OCI-LY7 (cell line): ENCODE measurements around the gene RPS6KA3. TPM values are rescaled to one million over a fixed set of nuclear protein-coding genes. Genes with fewer than 3 reads are reported as not detected.

Experiments
- BruUV-seq: library from RNA; stranded (reverse); fragments of 400-500 nt; replicated peaks from 2 replicates; lab custom pipeline; 2021; lab: Mats Ljungman, UMichigan
- CTCF ChIA-PET: fragments of 300-600 bp; sonication (Branson Sonifier 250); formaldehyde crosslinking; loops from one replicate; lab custom pipeline; 2022; ENCODE audit warnings: antibody characterized with exemption; ENCODE audit not compliant: unreplicated experiment; lab: Charles Lee
- POLR2A ChIA-PET: fragments of 300-600 bp; sonication (Branson Sonifier 250); formaldehyde crosslinking; loops from one replicate; lab custom pipeline; 2022; ENCODE audit warnings: antibody characterized with exemption; lab: Charles Lee
- DNase-seq: peaks from one replicate; pipeline ENCODE4 v3.0.0-alpha.2; 2015; ENCODE audit warnings: low spot score
- H2AFZ ChIP-seq: fragments of 200-600 bp; sonication (generic), shearing (Covaris generic); 2 replicates; pipeline ENCODE4 v1.6.1; 2014; ENCODE audit warnings: mild to moderate bottlenecking, antibody characterized with exemption, low read length, moderate library complexity
- H3K27ac ChIP-seq: fragments of 200-600 bp; sonication (generic); 2 replicates; pipeline ENCODE4 v1.5.1; 2014; ENCODE audit warnings: mixed run types, low read depth, mild to moderate bottlenecking, moderate library complexity, low read length, inconsistent platforms; ENCODE audit not compliant: poor library complexity, severe bottlenecking
- H3K36me3 ChIP-seq: fragments of 200-600 bp; sonication (generic); 2 replicates; pipeline ENCODE4 v1.6.1; 2014; ENCODE audit warnings: mild to moderate bottlenecking, antibody characterized with exemption, low read length, moderate library complexity, mixed read lengths; ENCODE audit not compliant: insufficient read depth
- H3K4me1 ChIP-seq: fragments of 200-600 bp; sonication (generic); 2 replicates; pipeline ENCODE4 v1.5.1; 2014; ENCODE audit warnings: mild to moderate bottlenecking, low read length; ENCODE audit not compliant: insufficient read depth, poor library complexity, severe bottlenecking
- H3K4me2 ChIP-seq: fragments of 200-600 bp; sonication (generic); 2 replicates; pipeline ENCODE4 v1.6.1; 2014; ENCODE audit warnings: mild to moderate bottlenecking, low read length
- H3K4me3 ChIP-seq: fragments of 200-600 bp; sonication (generic); 2 replicates; pipeline ENCODE4 v1.5.1; 2014; ENCODE audit warnings: mild to moderate bottlenecking, low read depth, low read length; ENCODE audit not compliant: poor library complexity, severe bottlenecking
- H3K79me2 ChIP-seq: fragments of 200-600 bp; sonication (generic); 2 replicates; pipeline ENCODE4 v1.6.1; 2016; ENCODE audit warnings: low read depth, mild to moderate bottlenecking, low read length, moderate library complexity, mixed read lengths; ENCODE audit not compliant: insufficient read depth
- H3K9me2 ChIP-seq: fragments of 200-600 bp; sonication (generic); 2 replicates; pipeline ENCODE4 v1.6.1; 2016; ENCODE audit warnings: mild to moderate bottlenecking, low read length, mixed read lengths; ENCODE audit not compliant: insufficient read depth
- H3K9me3 ChIP-seq: fragments of 200-600 bp; sonication (generic); 2 replicates; pipeline ENCODE4 v1.6.1; 2014; ENCODE audit warnings: mild to moderate bottlenecking, mixed run types, low read length, mixed read lengths
- H4K20me1 ChIP-seq: fragments of 200-600 bp; sonication (generic); 2 replicates; pipeline ENCODE4 v1.6.1; 2014; ENCODE audit warnings: mild to moderate bottlenecking, antibody characterized with exemption, low read length, moderate library complexity, mixed read lengths; ENCODE audit not compliant: insufficient read depth
- EZH2phosphoT487 ChIP-seq: fragments of 200-600 bp; sonication (generic); IDR thresholded peaks from 2 replicates; pipeline ENCODE4 v1.6.1; 2018; ENCODE audit warnings: low read depth, borderline replicate concordance, mild to moderate bottlenecking, mixed run types, antibody characterized with exemption, low read length, moderate library complexity, mixed read lengths
- intact Hi-C: fragments of 100-400 bp; cut with micrococcal nuclease; formaldehyde crosslinking; loops from one replicate; pipeline ENCODE4 v1.10.0; 2022; ENCODE audit not compliant: unreplicated experiment
- total RNA-seq, 2 experiments: library from RNA; depleted of rRNA in 1 of 2; stranded (reverse); fragments of >200 nt in 1 of 2; shearing (Covaris generic) in 1 of 2; gene quantifications; 2 replicates each; pipeline ENCODE4 v1.2.3, GENCODE V29; 2014 to 2022
- TF ChIP-seq, protein P1 (sequence below): fragments of 200-600 bp; sonication (generic); conservative IDR thresholded peaks from 2 replicates; pipeline ENCODE4 v1.5.1; 2014; ENCODE audit warnings: mild to moderate bottlenecking, antibody characterized with exemption, low read length, moderate library complexity, mixed read lengths

Gene RPS6KA3
- total RNA-seq, 2 experiments from 2014 or later: 21.6 to 35.4 TPM

DNA sequence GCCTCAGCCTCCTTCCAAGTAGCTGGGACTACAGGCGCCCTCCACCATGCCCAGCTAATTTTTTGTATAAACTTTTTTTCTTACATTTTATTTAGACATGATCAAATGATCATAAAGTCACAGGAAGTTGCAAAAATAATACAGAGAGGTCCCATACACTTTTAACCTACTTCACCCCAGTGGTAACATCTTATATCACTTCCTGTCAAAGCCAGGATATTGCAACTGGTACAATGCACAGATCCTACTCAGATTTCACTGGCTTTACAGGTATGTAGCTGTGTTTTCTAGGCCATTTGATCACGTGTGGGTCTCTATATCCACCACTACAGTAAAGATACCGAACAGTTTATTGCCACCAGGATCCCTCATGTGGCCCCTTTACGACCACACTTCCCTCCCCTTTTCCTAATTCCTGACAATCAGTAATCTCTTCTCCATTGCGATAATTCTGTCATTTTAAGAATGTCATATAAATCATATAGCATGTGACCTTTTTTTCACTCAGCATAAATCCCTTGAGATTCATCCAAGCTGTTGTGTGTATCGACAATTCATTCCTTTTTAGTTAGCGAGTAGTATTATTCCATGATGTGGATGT is 18.0 kb downstream of the RPS6KA3 start:
- ChIA-PET CTCF (no interaction called here), POLR2A (interaction anchor here (1.4 kb wide), 1 partner anchor 10 kb away, joined by 3 read pairs; no protein-coding TSS in a partner anchor)
- peak; percentile 10 for DNase-seq
- Histone ChIP-seq H3K36me3 (peaks cover 16% of the 10 kb centered on the region), H3K4me2 (no peak overlapping the region), H3K9me3 (no peaks in the 10 kb centered on the region), H3K4me1 (peaks cover 12% of the 10 kb centered on the region), H3K9me2 (no peaks in the 10 kb centered on the region), H3K27ac (no peak overlapping the region), H3K4me3 (no peak overlapping the region), H3K79me2 (peaks cover 6% of the 10 kb centered on the region; the same call in 1 of the 2 replicates), H2AFZ (no peak overlapping the region), H4K20me1 (no peaks in the 10 kb centered on the region; the same call in 1 of the 2 replicates)
- no TSS peak for BruUV-seq
- TF ChIP-seq, protein P1, sequence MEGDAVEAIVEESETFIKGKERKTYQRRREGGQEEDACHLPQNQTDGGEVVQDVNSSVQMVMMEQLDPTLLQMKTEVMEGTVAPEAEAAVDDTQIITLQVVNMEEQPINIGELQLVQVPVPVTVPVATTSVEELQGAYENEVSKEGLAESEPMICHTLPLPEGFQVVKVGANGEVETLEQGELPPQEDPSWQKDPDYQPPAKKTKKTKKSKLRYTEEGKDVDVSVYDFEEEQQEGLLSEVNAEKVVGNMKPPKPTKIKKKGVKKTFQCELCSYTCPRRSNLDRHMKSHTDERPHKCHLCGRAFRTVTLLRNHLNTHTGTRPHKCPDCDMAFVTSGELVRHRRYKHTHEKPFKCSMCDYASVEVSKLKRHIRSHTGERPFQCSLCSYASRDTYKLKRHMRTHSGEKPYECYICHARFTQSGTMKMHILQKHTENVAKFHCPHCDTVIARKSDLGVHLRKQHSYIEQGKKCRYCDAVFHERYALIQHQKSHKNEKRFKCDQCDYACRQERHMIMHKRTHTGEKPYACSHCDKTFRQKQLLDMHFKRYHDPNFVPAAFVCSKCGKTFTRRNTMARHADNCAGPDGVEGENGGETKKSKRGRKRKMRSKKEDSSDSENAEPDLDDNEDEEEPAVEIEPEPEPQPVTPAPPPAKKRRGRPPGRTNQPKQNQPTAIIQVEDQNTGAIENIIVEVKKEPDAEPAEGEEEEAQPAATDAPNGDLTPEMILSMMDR: no peak
- no peak for TF ChIP-seq EZH2phosphoT487
- intact Hi-C loops: no loop called here

DNA sequence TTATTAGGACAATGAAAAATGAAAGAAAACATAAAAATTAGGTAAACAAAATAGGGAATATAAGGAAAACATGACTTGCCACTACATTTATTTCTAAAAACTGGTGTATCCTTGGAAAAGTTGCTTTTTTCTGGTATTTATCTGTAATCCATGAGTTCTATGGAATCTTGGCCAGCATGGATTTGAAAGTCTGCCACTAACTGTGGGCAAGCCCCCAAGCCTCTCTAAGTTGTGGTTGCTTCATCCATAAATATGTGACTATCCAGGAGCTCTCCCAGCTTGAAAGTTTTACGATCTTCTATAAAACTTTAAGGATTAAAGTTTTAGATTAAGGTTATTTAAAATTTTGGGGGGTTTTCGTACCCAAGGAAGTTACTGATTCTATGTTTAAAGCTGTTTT is 21.8 kb downstream of the RPS6KA3 start:
- no peak overlapping the region for H2AFZ ChIP-seq
- peaks cover under 1% of the 10 kb centered on the region for H3K36me3 ChIP-seq
- TF ChIP-seq, protein P1: no peak
- TF ChIP-seq EZH2phosphoT487: no peak
- H3K4me2 ChIP-seq: no peak overlapping the region
- BruUV-seq: no TSS peak
- H3K9me2 ChIP-seq: no peaks in the 10 kb centered on the region
- H3K79me2 ChIP-seq: peaks cover 19% of the 10 kb centered on the region; the same call in 1 of the 2 replicates
- ChIA-PET CTCF (no interaction called here), POLR2A (interaction anchor here (0.5 to 0.9 kb wide), 2 partner anchors 18 to 70 kb away, joined by 3 read pairs; no protein-coding TSS in a partner anchor)
- intact Hi-C loops: no loop called here
- H4K20me1 ChIP-seq: no peaks in the 10 kb centered on the region; the same call in 1 of the 2 replicates
- H3K27ac ChIP-seq: no peak overlapping the region
- DNase-seq: no peak
- peaks cover 12% of the 10 kb centered on the region for H3K4me1 ChIP-seq
- H3K9me3 ChIP-seq: peaks cover 6% of the 10 kb centered on the region; the same call in 1 of the 2 replicates
- H3K4me3 ChIP-seq: no peak overlapping the region

GRCh38 chrX:20240201-20240600 is 26.5 kb downstream of the RPS6KA3 start:
- no peak overlapping the region for H3K4me2 ChIP-seq
- H4K20me1 ChIP-seq: no peaks in the 10 kb centered on the region; the same call in 1 of the 2 replicates
- no peak overlapping the region for H2AFZ ChIP-seq
- H3K9me3 ChIP-seq: peaks cover 6% of the 10 kb centered on the region; the same call in 1 of the 2 replicates
- peaks cover 15% of the 10 kb centered on the region; the same call in 1 of the 2 replicates for H3K79me2 ChIP-seq
- POLR2A ChIA-PET: interaction anchor here (0.5 kb wide), 1 partner anchor 15 kb away, joined by 7 read pairs; no protein-coding TSS in a partner anchor
- H3K27ac ChIP-seq: no peak overlapping the region
- peaks cover 3% of the 10 kb centered on the region for H3K36me3 ChIP-seq
- intact Hi-C loops: no loop called here
- CTCF ChIA-PET: no interaction called here
- H3K9me2 ChIP-seq: no peaks in the 10 kb centered on the region
- DNase-seq: no peak
- H3K4me1 ChIP-seq: no peaks in the 10 kb centered on the region
- no TSS peak for BruUV-seq
- H3K4me3 ChIP-seq: no peak overlapping the region
- no peak for TF ChIP-seq EZH2phosphoT487
- TF ChIP-seq, protein P1: no peak
